Activated CD4-positive, alpha-beta T cell treated with anti-CD3 and anti-CD28 coated beads for 36 hours (primary cell): ENCODE measurements around the gene SBNO1. TPM values are rescaled to one million over a fixed set of nuclear protein-coding genes. Genes with fewer than 3 reads are reported as not detected.

Experiments
- ATAC-seq: fragments of 200-7000 bp; cut with Tn5 transposase; one replicate; pipeline ENCODE4 v1.10.0; 2021; ENCODE audit warnings: mild to moderate bottlenecking, moderate library complexity
- CTCF ChIA-PET: fragments of 350-600 bp; sonication (Branson Sonifier 250); formaldehyde crosslinking; loops from one replicate; lab custom pipeline; 2021; ENCODE audit warnings: antibody characterized with exemption; lab: Charles Lee
- POLR2A ChIA-PET: fragments of 350-600 bp; sonication (Branson Sonifier 250); formaldehyde crosslinking; loops from one replicate; lab custom pipeline; 2021; ENCODE audit warnings: antibody characterized with exemption, inconsistent platforms; lab: Charles Lee
- DNase-seq: peaks from one replicate; pipeline ENCODE4 v3.0.0-alpha.2; 2020
- H3K27ac Mint-ChIP-seq: one replicate; pipeline ENCODE4 v1.8.0; 2021; ENCODE audit warnings: mixed read lengths
- H3K27me3 Mint-ChIP-seq: one replicate; pipeline ENCODE4 v1.8.0; 2021; ENCODE audit warnings: mixed read lengths
- H3K36me3 Mint-ChIP-seq: one replicate; pipeline ENCODE4 v1.8.0; 2021; ENCODE audit warnings: low read depth, mixed read lengths
- H3K4me1 Mint-ChIP-seq: one replicate; pipeline ENCODE4 v1.8.0; 2021; ENCODE audit warnings: mixed read lengths
- H3K4me3 Mint-ChIP-seq: one replicate; pipeline ENCODE4 v1.8.0; 2021; ENCODE audit warnings: mild to moderate bottlenecking, moderate library complexity, mixed read lengths
- H3K9me3 Mint-ChIP-seq: one replicate; pipeline ENCODE4 v1.8.0; 2021; ENCODE audit warnings: low read depth, mixed read lengths
- intact Hi-C, 2 experiments: fragments of 100-400 bp; cut with DNase I in 1 of 2; cut with micrococcal nuclease in 1 of 2; formaldehyde crosslinking; loops; one replicate each; pipeline versions ENCODE4 v1.14.2 to v1.15.1; 2022 to 2024; cut with DNase I, micrococcal nuclease
- total RNA-seq, 2 experiments: library from RNA; stranded (reverse); gene quantifications; one replicate each; pipeline ENCODE4 v1.2.3, GENCODE V29; 2021

Gene SBNO1
- total RNA-seq, 2 experiments from 2014 or later: 49.6 to 51.1 TPM

GRCh38 chr12:123270214-123271000, 94.2 kb downstream of the SBNO1 start:
- Mint-ChIP-seq H3K4me3 (peak overlapping the region; percentile 86), H3K4me1 (peaks cover 23% of the 10 kb centered on the region), H3K27ac (peak overlapping the region; percentile 88), H3K36me3 (no peaks in the 10 kb centered on the region), H3K27me3 (no peaks in the 10 kb centered on the region), H3K9me3 (no peaks in the 10 kb centered on the region)
- CTCF ChIA-PET: interaction anchor here (0.6 to 4.0 kb wide), 7 partner anchors 10 to 227 kb away, joined by 3 to 16 read pairs (median 4); partner anchors contain the start of genes MPHOSPH9 and MTRFR
- no peak for ATAC-seq
- DNase-seq: peak; percentile 44
- intact Hi-C loops: loop anchor here in 1 of 2 experiments (2.0 kb wide), 1 partner anchor 362 kb away; the partner anchor contains the start of genes EIF2B1 and GTF2H3
- POLR2A ChIA-PET: interaction anchor here (0.6 to 2.5 kb wide), 2 partner anchors 38 to 237 kb away, joined by 3 to 8 read pairs; partner anchors contain the start of genes MPHOSPH9 and MTRFR

DNA sequence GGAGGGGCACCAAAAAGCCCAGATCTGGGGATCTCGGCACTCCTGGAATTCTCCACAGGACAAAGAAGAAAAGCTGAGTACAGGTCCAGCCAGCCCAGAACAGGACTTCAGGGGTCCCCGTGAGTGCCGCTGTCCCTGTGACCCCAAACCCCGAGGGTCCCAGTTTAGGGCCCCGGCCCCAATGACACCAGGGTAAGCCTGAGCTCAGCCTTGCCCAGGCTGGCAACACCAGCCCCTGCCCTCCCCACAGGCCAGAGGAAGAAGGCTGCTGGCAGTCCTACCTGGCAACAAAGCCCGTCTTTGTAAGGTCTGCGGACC, 94.8 kb downstream of the SBNO1 start:
- H3K36me3 Mint-ChIP-seq: peaks cover under 1% of the 10 kb centered on the region
- ATAC-seq (no peak), DNase-seq (no peak)
- intact Hi-C loops: loop anchor here in 1 of 2 experiments (1.0 to 2.0 kb wide), 2 partner anchors 188 to 363 kb away; partner anchors contain the start of genes EIF2B1, GTF2H3 and SNRNP35
- peak overlapping the region; percentile 86 for H3K4me3 Mint-ChIP-seq
- H3K27me3 Mint-ChIP-seq: no peaks in the 10 kb centered on the region
- POLR2A ChIA-PET: interaction anchor here (2.5 kb wide), 1 partner anchor 37 kb away, joined by 8 read pairs; the partner anchor contains the start of genes MPHOSPH9 and MTRFR
- peak overlapping the region; percentile 88 for H3K27ac Mint-ChIP-seq
- no peaks in the 10 kb centered on the region for H3K9me3 Mint-ChIP-seq
- CTCF ChIA-PET: interaction anchor here (0.5 to 4.0 kb wide), 10 partner anchors 13 to 312 kb away, joined by 3 to 16 read pairs (median 4); partner anchors contain the start of genes MPHOSPH9 and MTRFR
- peaks cover 23% of the 10 kb centered on the region for H3K4me1 Mint-ChIP-seq

GRCh38 chr12:123269395-123269892, 95.2 kb downstream of the SBNO1 start:
- Mint-ChIP-seq H3K27ac (peak overlapping the region; percentile 88), H3K27me3 (no peaks in the 10 kb centered on the region), H3K4me3 (peak overlapping the region; percentile 86), H3K36me3 (peaks cover 4% of the 10 kb centered on the region), H3K9me3 (no peaks in the 10 kb centered on the region), H3K4me1 (peaks cover 23% of the 10 kb centered on the region)
- peak; percentile 30 for ATAC-seq
- CTCF ChIA-PET: interaction anchor here (0.5 to 4.0 kb wide), 11 partner anchors 13 to 876 kb away, joined by 3 to 16 read pairs (median 4); partner anchors contain the start of genes MPHOSPH9 and MTRFR
- peak; percentile 70 for DNase-seq
- POLR2A ChIA-PET: interaction anchor here (2.5 kb wide), 1 partner anchor 37 kb away, joined by 8 read pairs; the partner anchor contains the start of genes MPHOSPH9 and MTRFR
- intact Hi-C loops: loop anchor here in 1 of 2 experiments (1.0 kb wide), 1 partner anchor 189 kb away; the partner anchor contains the start of gene SNRNP35

- Mint-ChIP-seq H3K9me3 (no peaks in the 10 kb centered on the region), H3K36me3 (peaks cover 6% of the 10 kb centered on the region), H3K4me1 (peaks cover 23% of the 10 kb centered on the region), H3K4me3 (peak overlapping the region; percentile 86), H3K27me3 (no peaks in the 10 kb centered on the region), H3K27ac (peak overlapping the region; percentile 82)
- intact Hi-C loops: loop anchor here in 1 of 2 experiments (1.0 kb wide), 1 partner anchor 189 kb away; the partner anchor contains the start of gene SNRNP35
- POLR2A ChIA-PET: interaction anchor here (2.5 kb wide), 1 partner anchor 36 kb away, joined by 8 read pairs; the partner anchor contains the start of genes MPHOSPH9 and MTRFR
- CTCF ChIA-PET: interaction anchor here (0.5 to 4.0 kb wide), 8 partner anchors 12 to 875 kb away, joined by 3 to 16 read pairs (median 3); partner anchors contain the start of genes MPHOSPH9 and MTRFR
- ATAC-seq (no peak), DNase-seq (no peak)
These were observed 95.8 kb downstream of the SBNO1 start for GRCh38 chr12:123268850-123269249.

- Mint-ChIP-seq H3K4me3 (peak overlapping the region; percentile 86), H3K27ac (no peak overlapping the region), H3K36me3 (peaks cover 6% of the 10 kb centered on the region), H3K4me1 (peaks cover 23% of the 10 kb centered on the region), H3K9me3 (no peaks in the 10 kb centered on the region), H3K27me3 (no peaks in the 10 kb centered on the region)
- intact Hi-C loops: no loop called here
- ATAC-seq: no peak
- peak; percentile 26 for DNase-seq
- ChIA-PET CTCF (interaction anchor here (0.5 to 4.0 kb wide), 3 partner anchors 30 to 473 kb away, joined by 3 to 16 read pairs (median 3); partner anchors contain the start of genes MPHOSPH9 and MTRFR), POLR2A (interaction anchor here (0.6 to 2.5 kb wide), 2 partner anchors 35 to 107 kb away, joined by 5 to 8 read pairs; partner anchors contain the start of genes MPHOSPH9 and MTRFR)
These were observed 96.4 kb downstream of the SBNO1 start for GRCh38 chr12:123267991-123268843.

DNA sequence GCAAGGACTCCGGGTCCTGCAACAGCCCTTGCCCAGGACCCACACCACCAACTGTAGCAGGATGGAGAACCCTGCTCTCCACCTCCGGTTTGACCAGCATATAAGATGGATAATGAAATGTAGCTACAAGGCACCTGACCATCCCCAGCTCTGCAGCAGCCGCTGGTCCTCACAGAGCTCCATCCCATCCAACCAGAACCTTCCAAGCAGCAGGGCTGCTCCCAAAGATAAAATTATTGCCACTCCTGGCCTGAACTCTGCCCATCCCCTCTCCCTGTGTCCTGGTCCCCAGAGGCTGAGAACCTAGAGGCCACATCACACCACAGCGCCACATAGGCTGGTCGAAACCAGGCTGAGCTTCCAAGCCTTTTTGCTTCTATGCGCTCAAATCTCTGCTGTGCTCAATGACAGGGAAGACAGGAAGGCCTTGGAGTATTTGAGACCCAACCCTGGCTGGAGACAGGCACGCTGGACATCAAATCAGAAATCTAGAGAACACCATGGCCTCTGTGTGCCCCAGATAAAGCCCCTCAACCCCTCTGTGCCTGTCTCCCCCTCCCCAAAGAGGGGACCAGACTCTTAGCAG, 97.2 kb downstream of the SBNO1 start:
- H3K27ac Mint-ChIP-seq: no peak overlapping the region
- intact Hi-C loops: no loop called here
- ATAC-seq (no peak), DNase-seq (no peak)
- CTCF ChIA-PET: interaction anchor here (0.5 to 4.0 kb wide), 5 partner anchors 29 to 472 kb away, joined by 3 to 16 read pairs (median 3); partner anchors contain the start of genes MPHOSPH9 and MTRFR
- H3K9me3 Mint-ChIP-seq: no peaks in the 10 kb centered on the region
- peaks cover 9% of the 10 kb centered on the region for H3K36me3 Mint-ChIP-seq
- POLR2A ChIA-PET: no interaction called here
- no peak overlapping the region for H3K4me3 Mint-ChIP-seq
- H3K27me3 Mint-ChIP-seq: no peaks in the 10 kb centered on the region
- peaks cover 23% of the 10 kb centered on the region for H3K4me1 Mint-ChIP-seq

GRCh38 chr12:123266679-123267277, 97.9 kb downstream of the SBNO1 start:
- intact Hi-C loops: no loop called here
- Mint-ChIP-seq H3K27me3 (no peaks in the 10 kb centered on the region), H3K27ac (no peak overlapping the region), H3K36me3 (peaks cover 9% of the 10 kb centered on the region), H3K4me1 (peaks cover 20% of the 10 kb centered on the region), H3K4me3 (no peak overlapping the region), H3K9me3 (no peaks in the 10 kb centered on the region)
- POLR2A ChIA-PET: no interaction called here
- DNase-seq: no peak
- CTCF ChIA-PET: interaction anchor here (0.7 to 4.0 kb wide), 4 partner anchors 29 to 60 kb away, joined by 3 to 16 read pairs (median 4); partner anchors contain the start of genes MPHOSPH9 and MTRFR
- no peak for ATAC-seq

- no peak overlapping the region for H3K27ac Mint-ChIP-seq
- CTCF ChIA-PET: interaction anchor here (1.1 kb wide), 1 partner anchor 28 kb away, joined by 5 read pairs; no protein-coding TSS in a partner anchor
These were observed 98.6 kb downstream of the SBNO1 start for GRCh38 chr12:123265851-123266678.

DNA sequence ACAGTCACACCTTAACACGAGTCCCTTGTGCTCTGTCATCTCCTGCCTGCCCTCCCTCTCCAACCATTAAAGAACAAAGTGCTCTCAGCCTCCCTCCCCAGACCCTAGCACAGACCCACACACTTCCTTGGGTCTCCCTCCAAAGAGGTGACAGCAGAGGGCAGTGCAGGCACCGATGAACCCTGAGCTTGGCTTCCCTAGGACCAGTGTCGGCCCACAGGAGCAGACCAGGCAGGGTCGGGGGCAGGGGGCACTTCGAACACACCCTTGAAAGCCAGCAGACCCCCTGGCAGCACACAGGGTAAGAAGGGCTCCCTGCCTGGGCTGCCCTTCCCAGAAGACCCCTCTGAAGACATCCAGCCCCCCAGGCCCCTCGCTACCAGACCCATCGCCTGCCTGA, 100.0 kb downstream of the SBNO1 start:
- no peak overlapping the region for H3K27ac Mint-ChIP-seq
- peaks cover 14% of the 10 kb centered on the region for H3K4me1 Mint-ChIP-seq
- CTCF ChIA-PET: interaction anchor here (0.6 to 1.4 kb wide), 3 partner anchors 8 to 451 kb away, joined by 3 to 4 read pairs (median 3); no protein-coding TSS in a partner anchor
- no peaks in the 10 kb centered on the region for H3K9me3 Mint-ChIP-seq
- DNase-seq: peak; percentile 41
- intact Hi-C loops: no loop called here
- ATAC-seq: no peak
- H3K36me3 Mint-ChIP-seq: peaks cover 18% of the 10 kb centered on the region
- H3K4me3 Mint-ChIP-seq: no peak overlapping the region
- POLR2A ChIA-PET: no interaction called here
- H3K27me3 Mint-ChIP-seq: no peaks in the 10 kb centered on the region

More at GRCh38 chr12:123265851-123266678, 98.6 kb downstream of the SBNO1 start:
- ATAC-seq (no peak), DNase-seq (no peak)
- H3K4me1 Mint-ChIP-seq: peaks cover 20% of the 10 kb centered on the region
- POLR2A ChIA-PET: no interaction called here
- no peak overlapping the region for H3K4me3 Mint-ChIP-seq
- H3K27me3 Mint-ChIP-seq: no peaks in the 10 kb centered on the region
- peaks cover 9% of the 10 kb centered on the region for H3K36me3 Mint-ChIP-seq
- intact Hi-C loops: no loop called here
- H3K9me3 Mint-ChIP-seq: no peaks in the 10 kb centered on the region
